Urinary bladder (tissue), 4 donors: ENCODE data around the gene AK2. TPM values are rescaled to one million over a fixed set of nuclear protein-coding genes. Genes with fewer than 3 reads are reported as not detected.

Source experiments
- DNase-seq: peaks from one replicate; pipeline ENCODE4 v3.0.0-alpha.2; 2015; ENCODE audit errors: extremely low spot score
- H3K27ac ChIP-seq: one replicate; pipeline ENCODE4 v1.5.1; 2013; ENCODE audit warnings: low read depth, mild to moderate bottlenecking, moderate library complexity
- H3K36me3 ChIP-seq: one replicate; pipeline ENCODE4 v1.6.1; 2013; ENCODE audit warnings: mild to moderate bottlenecking, moderate library complexity; ENCODE audit not compliant: insufficient read depth
- H3K4me1 ChIP-seq: one replicate; pipeline ENCODE4 v1.6.1; 2013; ENCODE audit warnings: mild to moderate bottlenecking, moderate library complexity; ENCODE audit not compliant: insufficient read depth
- H3K4me3 ChIP-seq: one replicate; pipeline ENCODE4 v1.5.1; 2013; ENCODE audit warnings: low read depth, low read length
- WGBS: extraction: QIAGEN DNeasy Blood & Tissue Kit; methylation state at CpG from one replicate; pipeline ENCODE4 v1.1.7; 2013; 5-methylcytosine and 5-hydroxymethylcytosine counted together
- polyA plus RNA-seq: library from polyadenylated mRNA; stranded (reverse); fragments of 200-250 nt; gene quantifications from one replicate; pipeline ENCODE4 v1.2.3, GENCODE V29; 2013
- total RNA-seq: library from RNA; depleted of rRNA; stranded (reverse); fragments of >200 nt; gene quantifications from one replicate; pipeline ENCODE4 v1.2.3, GENCODE V29; 2014
- donor health status: healthy with polysubstance abuse.
- donor health status: healthy.

AK2 gene
- total and polyA plus RNA-seq, 2 donors = 79.1 to 83.1 TPM

DNA sequence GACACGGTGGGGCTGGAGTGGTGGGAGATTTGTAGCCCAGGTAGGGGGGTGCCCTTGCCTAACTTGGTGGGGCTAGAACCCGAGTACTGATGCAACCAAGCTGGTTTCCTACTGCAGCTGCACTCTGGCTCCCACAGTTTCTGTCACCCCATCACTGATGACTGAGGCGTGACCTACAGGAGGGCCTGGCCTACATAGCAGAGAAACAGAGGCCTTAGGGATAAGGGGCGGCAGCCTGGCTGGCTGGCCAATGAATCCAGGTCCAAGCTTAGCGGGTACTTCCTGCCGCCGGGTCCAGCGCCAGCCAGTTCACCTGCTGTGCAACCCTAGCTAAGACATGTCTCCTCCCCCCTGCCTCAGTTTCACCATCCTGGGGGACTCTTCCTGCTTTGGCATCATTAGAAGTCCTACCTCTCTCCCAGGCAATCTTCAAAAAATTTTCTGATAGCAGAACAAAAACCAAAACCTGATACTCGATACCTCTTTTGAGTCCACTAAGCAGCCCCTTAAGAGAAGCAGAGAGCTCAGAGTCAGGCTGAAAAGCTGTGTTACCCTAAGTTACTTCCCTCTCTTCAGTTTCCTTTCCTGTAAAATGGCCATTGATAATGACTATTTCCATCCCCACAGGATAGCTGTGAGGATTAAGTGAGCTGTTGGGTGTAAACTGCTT lies 44.7 kb downstream of the AK2 start:
- WGBS = 77% methylated on average over 9 of the region's 9 CpGs
- H3K4me3 ChIP-seq = no peak overlapping the region
- H3K27ac ChIP-seq = peak overlapping the region; percentile 44
- DNase-seq = no peak
- no peaks in the 10 kb centered on the region for H3K36me3 ChIP-seq
- H3K4me1 ChIP-seq = no peaks in the 10 kb centered on the region

DNA sequence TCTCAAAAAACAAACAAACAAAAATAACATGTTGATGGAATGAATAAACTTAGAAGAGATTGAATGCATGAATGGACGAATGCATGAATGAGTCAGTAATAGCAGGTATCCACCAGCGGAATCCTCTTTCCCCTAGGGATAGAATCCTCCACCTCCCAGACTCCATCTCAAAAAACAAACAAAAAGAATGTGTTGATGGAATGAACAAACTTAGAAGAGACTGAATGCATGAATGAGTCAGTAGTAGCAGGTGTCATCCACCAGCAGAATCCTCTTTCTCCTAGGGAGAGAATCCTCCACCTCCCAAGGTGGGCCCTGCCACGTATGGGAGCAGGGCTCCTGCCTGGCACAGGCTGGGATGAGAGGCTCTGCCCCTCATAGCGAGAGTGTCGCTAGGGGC lies 45.3 kb downstream of the AK2 start:
- peak overlapping the region; percentile 44 for H3K27ac ChIP-seq
- no peaks in the 10 kb centered on the region for H3K36me3 ChIP-seq
- DNase-seq = no peak
- WGBS = 84% methylated on average over 5 of the region's 5 CpGs
- no peaks in the 10 kb centered on the region for H3K4me1 ChIP-seq
- no peak overlapping the region for H3K4me3 ChIP-seq

DNA sequence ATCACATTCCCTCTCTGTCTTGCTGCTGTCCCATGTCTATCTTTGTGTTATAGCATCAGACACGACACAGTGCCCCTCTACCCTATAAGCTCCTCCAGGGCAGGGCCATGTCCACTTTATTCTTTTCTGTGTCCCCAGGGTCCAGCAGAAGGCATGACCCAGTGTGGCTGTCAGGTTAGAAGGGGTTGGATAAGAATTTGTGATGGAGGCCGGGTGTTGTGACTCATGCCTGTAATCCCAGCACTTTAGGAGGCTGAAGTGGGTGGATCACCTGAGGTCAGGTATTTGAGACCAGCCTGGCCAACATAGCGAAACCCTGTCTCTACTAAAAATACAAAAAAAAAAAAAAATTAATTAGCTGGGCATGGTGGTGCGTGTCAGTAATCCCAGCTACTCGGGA lies 45.8 kb downstream of the AK2 start:
- Histone ChIP-seq H3K36me3 (no peaks in the 10 kb centered on the region), H3K4me1 (no peaks in the 10 kb centered on the region), H3K27ac (no peak overlapping the region), H3K4me3 (no peak overlapping the region)
- no peak for DNase-seq
- WGBS = 90% methylated on average over 5 of the region's 5 CpGs

GRCh38 chr1:32989160-32990050 lies 47.3 kb downstream of the AK2 start:
- H3K36me3 ChIP-seq = no peaks in the 10 kb centered on the region
- peak overlapping the region; percentile 1 for H3K27ac ChIP-seq
- DNase-seq = no peak
- no peak overlapping the region for H3K4me3 ChIP-seq
- WGBS = 42% methylated on average over 6 of the region's 6 CpGs
- no peaks in the 10 kb centered on the region for H3K4me1 ChIP-seq

- DNase-seq = no peak
- Histone ChIP-seq H3K27ac (no peak overlapping the region), H3K36me3 (no peaks in the 10 kb centered on the region), H3K4me1 (no peaks in the 10 kb centered on the region), H3K4me3 (no peak overlapping the region)
These were observed 48.0 kb downstream of the AK2 start for GRCh38 chr1:32988665-32989064.

- 100% methylated on average over 1 of the region's 1 CpG for WGBS
- no peak for DNase-seq
- no peaks in the 10 kb centered on the region for H3K36me3 ChIP-seq
These were observed 51.5 kb downstream of the AK2 start for GRCh38 chr1:32985226-32985625.

GRCh38 chr1:32984455-32985171 lies 52.1 kb downstream of the AK2 start:
- WGBS = 45% methylated on average over 1 of the region's 1 CpG
- H3K27ac ChIP-seq = no peak overlapping the region
- DNase-seq = no peak
- H3K36me3 ChIP-seq = no peaks in the 10 kb centered on the region
- H3K4me1 ChIP-seq = no peaks in the 10 kb centered on the region
- H3K4me3 ChIP-seq = no peak overlapping the region

More at GRCh38 chr1:32985226-32985625, 51.5 kb downstream of the AK2 start:
- no peaks in the 10 kb centered on the region for H3K4me1 ChIP-seq
- no peak overlapping the region for H3K27ac ChIP-seq
- H3K4me3 ChIP-seq = no peak overlapping the region

GRCh38 chr1:32984090-32984454 lies 52.6 kb downstream of the AK2 start:
- no peaks in the 10 kb centered on the region for H3K36me3 ChIP-seq
- WGBS = 56% methylated on average over 4 of the region's 4 CpGs
- H3K4me3 ChIP-seq = no peak overlapping the region
- H3K27ac ChIP-seq = no peak overlapping the region
- no peak for DNase-seq
- no peaks in the 10 kb centered on the region for H3K4me1 ChIP-seq

GRCh38 chr1:32983020-32983419 lies 53.7 kb downstream of the AK2 start:
- DNase-seq = no peak
- WGBS = 86% methylated on average over 3 of the region's 3 CpGs
- H3K36me3 ChIP-seq = no peaks in the 10 kb centered on the region
- H3K27ac ChIP-seq = no peak overlapping the region
- H3K4me1 ChIP-seq = no peaks in the 10 kb centered on the region
- no peak overlapping the region for H3K4me3 ChIP-seq

GRCh38 chr1:32981003-32981901 lies 55.4 kb downstream of the AK2 start:
- H3K4me1 ChIP-seq = no peaks in the 10 kb centered on the region
- no peaks in the 10 kb centered on the region for H3K36me3 ChIP-seq
- WGBS = 46% methylated on average over 8 of the region's 8 CpGs
- no peak for DNase-seq
- no peak overlapping the region for H3K4me3 ChIP-seq
- peak overlapping the region; percentile 56 for H3K27ac ChIP-seq

- no peak overlapping the region for H3K27ac ChIP-seq
- DNase-seq = no peak
- WGBS = 94% methylated on average over 10 of the region's 10 CpGs
- H3K4me1 ChIP-seq = no peaks in the 10 kb centered on the region
- no peaks in the 10 kb centered on the region for H3K36me3 ChIP-seq
- no peak overlapping the region for H3K4me3 ChIP-seq
These were observed 56.6 kb downstream of the AK2 start for GRCh38 chr1:32980080-32980479.

DNA sequence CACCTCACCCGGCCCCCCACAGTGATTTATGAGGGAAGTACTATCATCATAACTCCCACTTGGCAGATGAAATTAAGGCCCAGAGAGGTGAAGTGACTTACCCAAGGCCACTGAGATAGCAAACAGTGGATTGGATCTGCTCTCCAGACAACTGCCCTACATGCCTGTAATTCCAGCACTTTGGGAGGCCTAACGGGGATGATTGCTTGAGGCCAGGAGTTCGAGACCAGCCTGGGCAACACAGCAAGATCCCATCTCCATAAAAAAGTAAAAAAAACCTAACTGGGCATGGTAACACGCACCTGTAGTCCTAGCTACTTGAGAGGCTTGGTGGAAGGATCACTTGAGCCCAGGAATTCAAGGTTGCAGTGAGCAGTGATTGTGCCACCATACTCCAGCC lies 57.8 kb downstream of the AK2 start:
- H3K4me3 ChIP-seq = no peak overlapping the region
- no peaks in the 10 kb centered on the region for H3K36me3 ChIP-seq
- 83% methylated on average over 4 of the region's 4 CpGs for WGBS
- DNase-seq = no peak
- no peaks in the 10 kb centered on the region for H3K4me1 ChIP-seq
- H3K27ac ChIP-seq = no peak overlapping the region

- Histone ChIP-seq H3K27ac (no peak overlapping the region), H3K4me3 (no peak overlapping the region), H3K36me3 (no peaks in the 10 kb centered on the region), H3K4me1 (no peaks in the 10 kb centered on the region)
- WGBS = 60% methylated on average over 4 of the region's 4 CpGs
- no peak for DNase-seq
These were observed 59.1 kb downstream of the AK2 start for GRCh38 chr1:32977546-32978087.
